ENCODE data around the gene RAB10. TPM values are rescaled to one million over a fixed set of nuclear protein-coding genes. Genes with fewer than 3 reads are reported as not detected.
A peak's percentile ranks its signal among the peaks of the same experiment; 100 is the strongest.

RAB10 gene
- total RNA-seq, 2 experiments from 2014 or later: 13.5 to 13.8 TPM

GRCh38 chr2:26039603-26040323, 5.9 kb downstream of the RAB10 start:
- H3K4me1 ChIP-seq (ENCODE audit: insufficient read depth, low read length): peaks cover 52% of the 10 kb centered on the region
- H3K36me3 ChIP-seq (ENCODE audit: insufficient read depth, low read length): peaks cover 11% of the 10 kb centered on the region
- peaks cover 69% of the 10 kb centered on the region for H3K4me1 Mint-ChIP-seq (ENCODE audit: low read depth)
- H3K4me3 Mint-ChIP-seq: no peak overlapping the region
- no peak for ATAC-seq (ENCODE audit: poor library complexity)
- TF ChIP-seq CTCF (IDR thresholded peaks at IDR 0.05): no peak
- intact Hi-C loops (cut with DNase I, micrococcal nuclease): loop anchor here in 1 of 2 experiments (5.0 to 10.0 kb wide), 3 partner anchors 148 to 1965 kb away; partner anchors contain the start of genes DNAJC27 and SF3B6
- DNase-seq: no peak
- H3K36me3 Mint-ChIP-seq (ENCODE audit: low read depth): peaks cover 40% of the 10 kb centered on the region
- H3K27ac ChIP-seq (ENCODE audit: low read depth in 1 of 2, low read length in 2 of 2): no peak overlapping the region
- H3K27me3 Mint-ChIP-seq: no peaks in the 10 kb centered on the region
- no peak overlapping the region for H3K27ac Mint-ChIP-seq
- H3K9me3 Mint-ChIP-seq: no peaks in the 10 kb centered on the region
- H3K27me3 ChIP-seq (ENCODE audit: control insufficient read depth in 1 of 2, insufficient read depth in 2 of 2, low read length in 2 of 2): no peaks in the 10 kb centered on the region
- CTCF ChIA-PET: no interaction called here
- H3K4me3 ChIP-seq (ENCODE audit: low read length): no peak overlapping the region
- POLR2A ChIA-PET: no interaction called here
- H3K9me3 ChIP-seq (ENCODE audit: control insufficient read depth in 1 of 2, insufficient read depth in 1 of 2, low read length in 2 of 2): no peaks in the 10 kb centered on the region

- ATAC-seq (ENCODE audit: poor library complexity) (no peak), DNase-seq (no peak)
- Histone ChIP-seq H3K4me3 (ENCODE audit: low read length) (no peak overlapping the region), H3K4me1 (ENCODE audit: insufficient read depth, low read length) (peaks cover 37% of the 10 kb centered on the region), H3K27me3 (ENCODE audit: control insufficient read depth in 1 of 2, insufficient read depth in 2 of 2, low read length in 2 of 2) (no peaks in the 10 kb centered on the region), H3K9me3 (ENCODE audit: control insufficient read depth in 1 of 2, insufficient read depth in 1 of 2, low read length in 2 of 2) (no peaks in the 10 kb centered on the region), H3K27ac (ENCODE audit: low read depth in 1 of 2, low read length in 2 of 2) (no peak overlapping the region), H3K36me3 (ENCODE audit: insufficient read depth, low read length) (peaks cover 10% of the 10 kb centered on the region)
- Mint-ChIP-seq H3K4me1 (ENCODE audit: low read depth) (peaks cover 57% of the 10 kb centered on the region), H3K27ac (peak overlapping the region; percentile 19), H3K27me3 (no peaks in the 10 kb centered on the region), H3K36me3 (ENCODE audit: low read depth) (peaks cover 34% of the 10 kb centered on the region), H3K4me3 (no peak overlapping the region), H3K9me3 (no peaks in the 10 kb centered on the region)
- intact Hi-C loops (cut with DNase I, micrococcal nuclease): no loop called here
- no peak for TF ChIP-seq CTCF (IDR thresholded peaks at IDR 0.05)
- POLR2A ChIA-PET: interaction anchor here (1.4 kb wide), 1 partner anchor 9 kb away, joined by 7 read pairs; the partner anchor contains the start of gene RAB10
- CTCF ChIA-PET: interaction anchor here (1.3 kb wide), 1 partner anchor 45 kb away, joined by 3 read pairs; no protein-coding TSS in a partner anchor
These were observed 9.2 kb downstream of the RAB10 start for GRCh38 chr2:26043109-26043508.

GRCh38 chr2:26043862-26044696, 10.2 kb downstream of the RAB10 start:
- Mint-ChIP-seq H3K27me3 (no peaks in the 10 kb centered on the region), H3K4me1 (ENCODE audit: low read depth) (peaks cover 63% of the 10 kb centered on the region), H3K36me3 (ENCODE audit: low read depth) (peaks cover 32% of the 10 kb centered on the region), H3K4me3 (peak overlapping the region; percentile 16), H3K27ac (peak overlapping the region; percentile 19), H3K9me3 (no peaks in the 10 kb centered on the region)
- POLR2A ChIA-PET: interaction anchor here (1.4 kb wide), 1 partner anchor 10 kb away, joined by 7 read pairs; the partner anchor contains the start of gene RAB10
- peaks cover 27% of the 10 kb centered on the region for H3K4me1 ChIP-seq (ENCODE audit: insufficient read depth, low read length)
- no peak for TF ChIP-seq CTCF (IDR thresholded peaks at IDR 0.05)
- intact Hi-C loops (cut with DNase I, micrococcal nuclease): no loop called here
- DNase-seq (peak in 4 of 14 experiments; percentile 5 to 49 (median 41)), ATAC-seq (ENCODE audit: poor library complexity) (peak; percentile 57)
- H3K27me3 ChIP-seq (ENCODE audit: control insufficient read depth in 1 of 2, insufficient read depth in 2 of 2, low read length in 2 of 2): no peaks in the 10 kb centered on the region
- no peak overlapping the region for H3K27ac ChIP-seq (ENCODE audit: low read depth in 1 of 2, low read length in 2 of 2)
- H3K4me3 ChIP-seq (ENCODE audit: low read length): peak overlapping the region; percentile 16
- CTCF ChIA-PET: no interaction called here
- H3K36me3 ChIP-seq (ENCODE audit: insufficient read depth, low read length): peaks cover 10% of the 10 kb centered on the region
- no peaks in the 10 kb centered on the region for H3K9me3 ChIP-seq (ENCODE audit: control insufficient read depth in 1 of 2, insufficient read depth in 1 of 2, low read length in 2 of 2)
